ENCODE data around the gene ERGIC1. TPM values are rescaled to one million over a fixed set of nuclear protein-coding genes. Genes with fewer than 3 reads are reported as not detected.

The ERGIC1 gene
- total and polyA plus RNA-seq, 2 of the 8 experiments (the other 6 are each of a cell fraction or from before 2014, with no cell fraction given), result 95.3 to 106 TPM

DNA sequence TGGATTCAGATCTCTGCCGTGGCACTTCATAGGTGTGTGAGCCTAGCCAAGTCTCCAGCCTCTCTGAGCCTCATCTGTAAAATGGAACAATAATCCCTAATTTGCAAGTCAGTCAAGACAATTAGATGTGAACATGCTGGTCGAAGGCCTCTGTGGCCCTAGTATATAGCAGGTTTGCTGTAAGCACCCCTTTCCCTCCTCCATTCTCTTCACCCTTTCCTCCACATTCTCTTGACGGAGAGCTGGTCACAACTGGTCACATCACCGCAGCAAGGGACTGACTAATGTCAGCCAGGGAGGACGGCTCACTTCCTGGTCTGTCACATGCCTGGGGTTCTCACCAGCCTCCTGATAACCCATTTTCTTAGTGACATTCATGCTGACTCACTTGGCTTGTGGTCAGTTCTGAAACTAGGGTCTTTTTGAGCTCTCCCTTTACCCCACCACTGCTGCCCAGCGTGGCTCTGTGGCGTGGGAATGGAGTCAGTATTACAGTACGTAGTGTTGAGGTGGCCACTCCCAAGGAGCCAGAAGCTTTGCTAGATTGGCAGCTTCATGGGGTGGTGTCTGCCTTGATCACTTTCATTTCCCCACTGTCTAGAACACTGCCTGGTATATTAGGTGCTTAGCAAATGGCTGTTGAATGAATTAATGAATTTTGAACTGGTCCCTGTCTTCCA is 47.8 kb downstream of the ERGIC1 start:
- no peak for DNase-seq (ENCODE audit: low read depth in 1 of 2, low spot score in 2 of 2)
- Histone ChIP-seq H3K79me2 (ENCODE audit: control insufficient read depth in 1 of 2, insufficient read depth in 2 of 2, low read length in 2 of 2) (peaks cover 0 to 34% of the 10 kb centered on the region in 2 experiments; a peak in 2 of 4 replicates), H2BK120ac (replicated peaks; ENCODE audit: low read depth, low read length) (no peak overlapping the region), H3K27ac (ENCODE audit: low read depth, low read length) (no peak overlapping the region), H3K9me3 (ENCODE audit: insufficient read depth in 2 of 2, low read depth in 1 of 2, low read length in 1 of 2) (no peaks in the 10 kb centered on the region; a peak in 1 of 4 replicates), H4K8ac (ENCODE audit: extremely low read depth, insufficient read depth, low read length) (no peak overlapping the region), H2BK5ac (ENCODE audit: low read depth, low read length) (no peak overlapping the region), H2AK5ac (ENCODE audit: low read depth, low read length) (no peak overlapping the region), H2BK12ac (ENCODE audit: low read depth, low read length) (no peak overlapping the region), H3K23me2 (ENCODE audit: low read depth, low read length) (no peaks in the 10 kb centered on the region), H3K4ac (replicated peaks; ENCODE audit: insufficient read length, low read depth, low read length) (no peak overlapping the region), H4K91ac (replicated peaks; ENCODE audit: insufficient read length, low read length) (no peak overlapping the region), H3K14ac (ENCODE audit: insufficient read length) (no peak overlapping the region), H3K4me3 (ENCODE audit: extremely low read depth in 1 of 4, insufficient read depth in 2 of 4, low read depth in 3 of 4, low read length in 4 of 4) (no peak overlapping the region), H3K56ac (replicated peaks; ENCODE audit: insufficient read length, low read depth, low read length) (no peak overlapping the region), H3K18ac (ENCODE audit: extremely low read depth, low read length) (no peak overlapping the region), H2AFZ (ENCODE audit: low read length) (no peak overlapping the region), H3K4me2 (ENCODE audit: insufficient read depth in 1 of 2, low read depth in 2 of 2, low read length in 2 of 2) (no peak overlapping the region), H3K27me3 (replicated peaks in 1 of 4; ENCODE audit: control insufficient read depth in 3 of 4, extremely low read depth in 1 of 4, insufficient read depth in 3 of 4, low read length in 3 of 4) (no peaks in the 10 kb centered on the region), H3K9ac (replicated peaks in 1 of 4; ENCODE audit: extremely low read depth in 1 of 4, low read depth in 3 of 4, low read length in 3 of 4) (no peak overlapping the region; a peak in 1 of 7 replicates), H3K36me3 (ENCODE audit: control insufficient read depth in 2 of 4, insufficient read depth in 4 of 4, low read length in 3 of 4) (no peaks in the 10 kb centered on the region; a peak in 1 of 8 replicates), H2BK15ac (ENCODE audit: low read length) (no peak overlapping the region), H3K23ac (ENCODE audit: insufficient read length) (no peak overlapping the region), H4K5ac (ENCODE audit: insufficient read length, low read depth, low read length) (no peak overlapping the region), H3K79me1 (ENCODE audit: low read depth, low read length) (peaks cover 6% of the 10 kb centered on the region), H2BK20ac (ENCODE audit: low read length) (no peak overlapping the region), H4K20me1 (replicated peaks in 1 of 2; ENCODE audit: control insufficient read depth in 1 of 2, insufficient read depth in 2 of 2, low read length in 2 of 2) (peaks cover 9 to 31% of the 10 kb centered on the region in 2 experiments), H3K4me1 (replicated peaks in 1 of 4; ENCODE audit: control insufficient read depth in 3 of 4, insufficient read depth in 4 of 4, low read length in 3 of 4) (peaks cover 0 to 2% (median 0%) of the 10 kb centered on the region in 4 experiments; a peak in 3 of 7 replicates)
- 95% methylated on average over 8 of the region's 8 CpGs; no CpG with 5 or more reads in 1 of the 2 experiments for whole genome bisulfite sequencing, 2 experiments (ENCODE audit: extremely low coverage in 1 of 2, insufficient coverage in 1 of 2, insufficient read length in 1 of 2, insufficient replicate concordance in 2 of 2, low coverage in 1 of 2, low lambda C conversion rate in 2 of 2, missing lambda C conversion rate in 1 of 2)
- ChIA-PET CTCF (ENCODE audit: partially characterized antibody) (interaction anchor here (0.7 to 1.5 kb wide), 6 partner anchors 9 to 168 kb away, joined by 3 to 6 read pairs (median 4); no protein-coding TSS in a partner anchor), POLR2A (ENCODE audit: partially characterized antibody) (interaction anchor here (1.0 kb wide), 2 partner anchors 9 to 117 kb away, joined by 3 read pairs; no protein-coding TSS in a partner anchor)
- TF ChIP-seq SP1 (IDR thresholded peaks at IDR 0.05; ENCODE audit: low read depth, low read length) (no peak), POU5F1 (IDR thresholded peaks at IDR 0.05; ENCODE audit: low read depth, low read length) (no peak)
- FAIRE-seq, result no peak
